ENCODE measurements around the gene FUS. TPM values are rescaled to one million over a fixed set of nuclear protein-coding genes. Genes with fewer than 3 reads are reported as not detected.

FUS gene
- total RNA-seq, 1 experiment from 2014 or later, result 522 TPM

DNA sequence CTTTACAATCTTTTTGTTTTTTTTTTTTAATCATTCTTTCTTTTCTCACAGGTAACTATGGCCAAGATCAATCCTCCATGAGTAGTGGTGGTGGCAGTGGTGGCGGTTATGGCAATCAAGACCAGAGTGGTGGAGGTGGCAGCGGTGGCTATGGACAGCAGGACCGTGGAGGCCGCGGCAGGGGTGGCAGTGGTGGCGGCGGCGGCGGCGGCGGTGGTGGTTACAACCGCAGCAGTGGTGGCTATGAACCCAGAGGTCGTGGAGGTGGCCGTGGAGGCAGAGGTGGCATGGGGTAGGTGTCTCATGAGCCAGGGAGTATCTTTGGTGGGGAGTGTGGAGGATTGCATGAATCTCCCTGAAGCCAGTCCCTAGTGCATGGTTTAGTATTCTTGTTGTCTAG, 4.9 kb downstream of the FUS start:
- Histone ChIP-seq H3K27me3 (ENCODE audit: insufficient read depth, low read length) (no peaks in the 10 kb centered on the region), H3K9me2 (ENCODE audit: insufficient read depth) (no peaks in the 10 kb centered on the region), H2AFZ (ENCODE audit: low read depth, low read length, poor library complexity, severe bottlenecking) (no peak overlapping the region), H3K27ac (ENCODE audit: low read depth, low read length) (no peak overlapping the region), H3K36me3 (ENCODE audit: control insufficient read depth in 1 of 2, insufficient read depth in 2 of 2, low read length in 2 of 2) (peaks cover 69 to 87% of the 10 kb centered on the region in 2 experiments), H3K9me3 (ENCODE audit: control insufficient read depth in 1 of 2, insufficient read depth in 1 of 2, low read depth in 1 of 2, low read length in 2 of 2) (no peaks in the 10 kb centered on the region), H3K9ac (ENCODE audit: low read length) (no peak overlapping the region), H4K20me1 (ENCODE audit: insufficient read depth) (peaks cover 86% of the 10 kb centered on the region), H3K4me2 (ENCODE audit: low read length) (no peak overlapping the region), H3K4me3 (replicated peaks in 1 of 2; ENCODE audit: low read depth in 1 of 2, low read length in 2 of 2) (no peak overlapping the region), H3K79me2 (ENCODE audit: insufficient read depth, low read length) (peaks cover 99% of the 10 kb centered on the region), H3K4me1 (ENCODE audit: control insufficient read depth in 1 of 2, insufficient read depth in 2 of 2, low read length in 2 of 2) (peaks cover 4 to 15% of the 10 kb centered on the region in 2 experiments; a peak in 3 of 4 replicates)
- DNase-seq (ENCODE audit: low read depth, low spot score) (no peak), ATAC-seq (no peak)
- CTCF ChIA-PET, result no interaction called here
- BruUV-seq (replicated peaks), result no TSS peak
- TF ChIP-seq, protein P1, sequence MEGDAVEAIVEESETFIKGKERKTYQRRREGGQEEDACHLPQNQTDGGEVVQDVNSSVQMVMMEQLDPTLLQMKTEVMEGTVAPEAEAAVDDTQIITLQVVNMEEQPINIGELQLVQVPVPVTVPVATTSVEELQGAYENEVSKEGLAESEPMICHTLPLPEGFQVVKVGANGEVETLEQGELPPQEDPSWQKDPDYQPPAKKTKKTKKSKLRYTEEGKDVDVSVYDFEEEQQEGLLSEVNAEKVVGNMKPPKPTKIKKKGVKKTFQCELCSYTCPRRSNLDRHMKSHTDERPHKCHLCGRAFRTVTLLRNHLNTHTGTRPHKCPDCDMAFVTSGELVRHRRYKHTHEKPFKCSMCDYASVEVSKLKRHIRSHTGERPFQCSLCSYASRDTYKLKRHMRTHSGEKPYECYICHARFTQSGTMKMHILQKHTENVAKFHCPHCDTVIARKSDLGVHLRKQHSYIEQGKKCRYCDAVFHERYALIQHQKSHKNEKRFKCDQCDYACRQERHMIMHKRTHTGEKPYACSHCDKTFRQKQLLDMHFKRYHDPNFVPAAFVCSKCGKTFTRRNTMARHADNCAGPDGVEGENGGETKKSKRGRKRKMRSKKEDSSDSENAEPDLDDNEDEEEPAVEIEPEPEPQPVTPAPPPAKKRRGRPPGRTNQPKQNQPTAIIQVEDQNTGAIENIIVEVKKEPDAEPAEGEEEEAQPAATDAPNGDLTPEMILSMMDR (IDR thresholded peaks at IDR 0.05 in 2 of 3, conservative IDR thresholded peaks at IDR 0.05 in 1 of 3; ENCODE audit: borderline replicate concordance in 1 of 3, insufficient read depth in 1 of 3, low read depth in 2 of 3, low read length in 2 of 3), result no peak
- no peak for TF ChIP-seq EZH2 (IDR thresholded peaks at IDR 0.05)
- TF ChIP-seq SIN3A (IDR thresholded peaks at IDR 0.05; ENCODE audit: low read depth), result no peak
- TF ChIP-seq ZNF274 (IDR thresholded peaks at IDR 0.05; ENCODE audit: low read depth, low read length), result no peak
- TF ChIP-seq RAD21 (IDR thresholded peaks at IDR 0.05; ENCODE audit: low read depth), result no peak
- no peak for TF ChIP-seq ZFX (IDR thresholded peaks at IDR 0.05)
- TF ChIP-seq EZH2phosphoT487 (IDR thresholded peaks at IDR 0.05; ENCODE audit: borderline replicate concordance), result no peak
- TF ChIP-seq, protein P2, sequence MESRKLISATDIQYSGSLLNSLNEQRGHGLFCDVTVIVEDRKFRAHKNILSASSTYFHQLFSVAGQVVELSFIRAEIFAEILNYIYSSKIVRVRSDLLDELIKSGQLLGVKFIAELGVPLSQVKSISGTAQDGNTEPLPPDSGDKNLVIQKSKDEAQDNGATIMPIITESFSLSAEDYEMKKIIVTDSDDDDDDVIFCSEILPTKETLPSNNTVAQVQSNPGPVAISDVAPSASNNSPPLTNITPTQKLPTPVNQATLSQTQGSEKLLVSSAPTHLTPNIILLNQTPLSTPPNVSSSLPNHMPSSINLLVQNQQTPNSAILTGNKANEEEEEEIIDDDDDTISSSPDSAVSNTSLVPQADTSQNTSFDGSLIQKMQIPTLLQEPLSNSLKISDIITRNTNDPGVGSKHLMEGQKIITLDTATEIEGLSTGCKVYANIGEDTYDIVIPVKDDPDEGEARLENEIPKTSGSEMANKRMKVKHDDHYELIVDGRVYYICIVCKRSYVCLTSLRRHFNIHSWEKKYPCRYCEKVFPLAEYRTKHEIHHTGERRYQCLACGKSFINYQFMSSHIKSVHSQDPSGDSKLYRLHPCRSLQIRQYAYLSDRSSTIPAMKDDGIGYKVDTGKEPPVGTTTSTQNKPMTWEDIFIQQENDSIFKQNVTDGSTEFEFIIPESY (IDR thresholded peaks at IDR 0.05; ENCODE audit: extremely low read depth, insufficient replicate concordance, low read length), result no peak
- no peak for TF ChIP-seq YY1 (IDR thresholded peaks at IDR 0.05; ENCODE audit: extremely low read depth, insufficient replicate concordance, low read depth, low read length)
- TF ChIP-seq CEBPB (IDR thresholded peaks at IDR 0.05; ENCODE audit: low read depth), result no peak
- TF ChIP-seq CBX3 (IDR thresholded peaks at IDR 0.05; ENCODE audit: low read depth), result no peak
- TF ChIP-seq SRF (IDR thresholded peaks at IDR 0.05; ENCODE audit: low read depth), result no peak
- TF ChIP-seq, protein P3, sequence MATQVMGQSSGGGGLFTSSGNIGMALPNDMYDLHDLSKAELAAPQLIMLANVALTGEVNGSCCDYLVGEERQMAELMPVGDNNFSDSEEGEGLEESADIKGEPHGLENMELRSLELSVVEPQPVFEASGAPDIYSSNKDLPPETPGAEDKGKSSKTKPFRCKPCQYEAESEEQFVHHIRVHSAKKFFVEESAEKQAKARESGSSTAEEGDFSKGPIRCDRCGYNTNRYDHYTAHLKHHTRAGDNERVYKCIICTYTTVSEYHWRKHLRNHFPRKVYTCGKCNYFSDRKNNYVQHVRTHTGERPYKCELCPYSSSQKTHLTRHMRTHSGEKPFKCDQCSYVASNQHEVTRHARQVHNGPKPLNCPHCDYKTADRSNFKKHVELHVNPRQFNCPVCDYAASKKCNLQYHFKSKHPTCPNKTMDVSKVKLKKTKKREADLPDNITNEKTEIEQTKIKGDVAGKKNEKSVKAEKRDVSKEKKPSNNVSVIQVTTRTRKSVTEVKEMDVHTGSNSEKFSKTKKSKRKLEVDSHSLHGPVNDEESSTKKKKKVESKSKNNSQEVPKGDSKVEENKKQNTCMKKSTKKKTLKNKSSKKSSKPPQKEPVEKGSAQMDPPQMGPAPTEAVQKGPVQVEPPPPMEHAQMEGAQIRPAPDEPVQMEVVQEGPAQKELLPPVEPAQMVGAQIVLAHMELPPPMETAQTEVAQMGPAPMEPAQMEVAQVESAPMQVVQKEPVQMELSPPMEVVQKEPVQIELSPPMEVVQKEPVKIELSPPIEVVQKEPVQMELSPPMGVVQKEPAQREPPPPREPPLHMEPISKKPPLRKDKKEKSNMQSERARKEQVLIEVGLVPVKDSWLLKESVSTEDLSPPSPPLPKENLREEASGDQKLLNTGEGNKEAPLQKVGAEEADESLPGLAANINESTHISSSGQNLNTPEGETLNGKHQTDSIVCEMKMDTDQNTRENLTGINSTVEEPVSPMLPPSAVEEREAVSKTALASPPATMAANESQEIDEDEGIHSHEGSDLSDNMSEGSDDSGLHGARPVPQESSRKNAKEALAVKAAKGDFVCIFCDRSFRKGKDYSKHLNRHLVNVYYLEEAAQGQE (IDR thresholded peaks at IDR 0.05; ENCODE audit: low read depth), result no peak
- TF ChIP-seq EGR1 (IDR thresholded peaks at IDR 0.05; ENCODE audit: low read depth), result no peak
- TF ChIP-seq FOSL1 (IDR thresholded peaks at IDR 0.05; ENCODE audit: low read depth), result no peak
- TF ChIP-seq, protein P4, sequence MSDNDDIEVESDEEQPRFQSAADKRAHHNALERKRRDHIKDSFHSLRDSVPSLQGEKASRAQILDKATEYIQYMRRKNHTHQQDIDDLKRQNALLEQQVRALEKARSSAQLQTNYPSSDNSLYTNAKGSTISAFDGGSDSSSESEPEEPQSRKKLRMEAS (IDR thresholded peaks at IDR 0.05), result no peak
- TF ChIP-seq POLR2A (IDR thresholded peaks at IDR 0.05; ENCODE audit: borderline replicate concordance, extremely low read depth, insufficient read depth, insufficient read length), result no peak
- intact Hi-C loops (cut with micrococcal nuclease), result no loop called here
- POLR2A ChIA-PET, result no interaction called here
- RAD21 ChIA-PET (ENCODE audit: low non-redundant PET in 1 of 2, low total read pairs in 2 of 2, uncharacterized antibody in 2 of 2, unreplicated experiment in 2 of 2), result no interaction called here
